Hematopoietic multipotent progenitor cell treated with erythropoietin and hydrocortisone succinate and interleukin-3 and kit ligand, for 4 days (in vitro differentiated cells): ENCODE data around the gene DLG5.

ENCODE experiments used
- DNase-seq: peaks from one replicate; pipeline ENCODE4 v3.0.0-alpha.2; 2015

The DLG5 gene

DNA sequence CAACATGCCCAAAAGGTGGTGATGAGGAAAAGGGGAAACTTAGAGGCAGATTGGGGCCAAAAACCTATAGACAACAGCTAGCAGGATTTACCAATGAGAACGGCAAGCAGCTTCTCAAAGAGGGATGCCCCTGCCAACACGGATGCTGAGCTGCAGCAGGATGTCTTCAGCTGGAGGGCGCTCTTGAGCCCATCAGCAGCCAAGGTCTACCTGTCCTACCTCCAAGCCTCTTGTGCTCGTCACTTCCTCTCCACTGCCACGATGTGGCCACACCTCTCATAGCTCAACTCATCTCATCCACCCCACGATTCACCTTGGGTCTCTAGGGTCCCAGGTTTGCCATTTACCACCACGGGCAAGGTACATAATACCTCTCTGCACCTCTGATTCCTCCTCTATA is 36.5 kb downstream of the DLG5 start:
- DNase-seq = no peak

GRCh38 chr10:77889277-77889903 is 37.2 kb downstream of the DLG5 start:
- DNase-seq = no peak

DNA sequence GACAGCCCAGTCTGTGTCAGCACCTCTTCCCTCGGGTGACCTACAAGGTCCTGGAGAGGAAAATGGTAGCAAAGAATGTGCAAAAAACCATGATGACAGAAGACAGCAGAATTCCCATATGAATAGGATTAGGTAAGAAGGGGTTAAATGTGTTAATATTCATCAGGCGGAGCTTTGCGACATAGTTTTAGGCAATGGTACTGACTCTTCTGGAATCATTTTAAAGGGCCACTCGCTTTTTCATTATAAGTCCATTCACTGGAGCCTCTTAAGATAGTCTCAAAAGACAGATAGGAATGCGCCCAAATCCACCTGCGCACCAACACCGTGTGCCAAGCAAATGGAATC is 38.2 kb downstream of the DLG5 start:
- no peak for DNase-seq

GRCh38 chr10:77887631-77888355 is 38.8 kb downstream of the DLG5 start:
- peak; percentile 17 for DNase-seq

GRCh38 chr10:77886795-77887355 is 39.7 kb downstream of the DLG5 start:
- no peak for DNase-seq

DNA sequence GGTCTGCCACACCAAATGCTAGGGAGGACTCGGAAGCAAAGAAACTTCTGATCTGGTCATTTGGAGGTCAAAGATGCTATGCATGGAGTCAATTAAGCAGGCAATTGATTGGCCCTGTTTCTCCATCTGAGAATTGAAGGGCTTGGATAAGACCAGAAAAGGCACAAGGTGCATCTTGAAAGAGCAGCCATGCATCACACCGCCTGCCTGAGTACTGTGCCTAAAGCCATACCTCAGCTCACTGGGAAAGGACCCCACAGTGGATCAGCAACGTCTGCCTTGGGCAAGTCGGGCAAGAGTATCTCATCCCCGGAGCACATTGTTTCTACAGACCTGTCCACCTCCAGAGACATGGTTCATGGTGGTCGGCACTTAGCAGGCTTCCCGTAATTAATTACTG is 42.4 kb downstream of the DLG5 start:
- no peak for DNase-seq

GRCh38 chr10:77881636-77882035 is 44.9 kb downstream of the DLG5 start:
- no peak for DNase-seq

GRCh38 chr10:77881222-77881621 is 45.3 kb downstream of the DLG5 start:
- DNase-seq = no peak

DNA sequence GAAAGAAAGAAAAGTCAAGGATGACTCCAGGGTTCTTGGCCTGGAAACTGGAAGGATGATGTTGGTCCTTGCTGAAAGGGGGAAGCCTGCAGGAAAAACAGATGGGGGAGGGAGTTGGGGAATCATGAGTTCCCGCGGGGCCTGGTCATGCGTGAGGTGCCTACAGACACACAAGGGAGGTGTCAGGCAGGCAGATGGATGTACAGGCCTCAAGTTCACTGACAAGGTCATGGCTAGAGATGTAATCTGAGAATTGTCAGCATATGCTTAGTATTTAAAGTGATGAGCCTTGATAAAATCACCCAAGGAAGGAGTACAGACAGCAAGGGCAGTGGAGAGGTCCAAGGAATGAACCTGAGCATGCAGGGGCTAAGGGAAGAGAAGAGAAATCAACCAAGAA is 46.8 kb downstream of the DLG5 start:
- no peak for DNase-seq

DNA sequence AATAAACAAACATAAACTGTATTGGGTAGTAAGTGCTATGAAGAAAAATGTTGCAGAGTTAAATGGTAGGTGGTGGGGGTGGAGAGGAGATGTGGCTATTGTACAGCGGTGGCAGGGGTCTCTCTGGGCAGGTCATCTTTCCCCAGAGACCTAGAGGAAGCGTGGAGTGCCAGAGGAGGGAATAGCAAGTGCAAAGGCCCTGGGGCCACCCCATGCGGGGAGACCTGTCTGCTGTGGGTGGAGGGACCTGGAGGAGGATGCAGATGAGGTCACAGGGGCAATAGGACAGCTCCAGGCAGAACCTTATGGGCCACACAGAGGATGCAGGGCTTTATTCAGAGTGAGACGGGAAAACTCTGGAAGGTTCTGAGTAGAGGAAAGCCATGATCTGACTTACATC is 47.5 kb downstream of the DLG5 start:
- DNase-seq = no peak

DNA sequence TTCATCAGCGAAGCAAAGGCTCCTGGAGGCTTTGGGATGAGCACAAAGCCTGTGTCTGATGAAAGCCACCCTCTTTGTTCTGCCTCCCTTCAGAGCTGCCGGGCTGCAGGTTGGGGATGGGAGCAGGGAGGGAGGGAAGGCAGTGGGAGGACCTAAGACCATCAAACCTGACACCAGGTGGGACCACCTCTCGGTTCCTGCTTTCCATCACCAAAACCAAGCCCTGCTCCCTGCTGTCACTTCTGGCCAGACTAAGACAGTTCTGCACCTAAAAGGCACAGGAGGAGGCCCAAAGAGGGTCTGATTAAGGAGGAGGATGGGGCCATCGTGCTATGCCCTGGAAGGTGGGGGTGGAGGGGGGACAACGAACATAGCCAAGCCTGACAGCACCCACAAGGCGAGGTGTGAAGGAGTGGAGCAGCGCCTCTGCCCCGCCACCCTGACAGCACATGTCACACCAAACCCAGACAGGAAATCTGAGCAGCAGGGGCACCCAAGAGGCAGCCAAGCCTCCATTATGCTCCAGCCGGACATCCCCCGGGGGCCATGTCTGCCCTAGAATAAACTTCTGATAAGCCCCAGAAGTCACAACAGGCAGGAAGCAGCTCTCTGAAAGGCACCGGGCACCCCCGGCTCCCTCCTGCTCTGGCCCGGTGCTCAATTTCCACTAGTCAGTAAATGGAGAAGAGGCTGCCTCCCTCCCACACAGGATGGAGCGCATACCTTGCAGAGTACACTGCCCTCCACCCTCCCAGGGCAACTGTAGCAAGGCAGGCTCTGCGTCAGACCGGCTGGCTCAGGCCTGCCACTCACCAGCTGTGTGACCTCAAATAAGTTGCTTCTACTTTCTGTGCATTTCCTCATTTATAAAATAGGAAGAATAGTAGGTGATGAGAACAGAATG is 48.9 kb downstream of the DLG5 start:
- peak; percentile 60 for DNase-seq

- DNase-seq = no peak
Observed at GRCh38 chr10:77875730-77876129, 50.8 kb downstream of the DLG5 start.

DNA sequence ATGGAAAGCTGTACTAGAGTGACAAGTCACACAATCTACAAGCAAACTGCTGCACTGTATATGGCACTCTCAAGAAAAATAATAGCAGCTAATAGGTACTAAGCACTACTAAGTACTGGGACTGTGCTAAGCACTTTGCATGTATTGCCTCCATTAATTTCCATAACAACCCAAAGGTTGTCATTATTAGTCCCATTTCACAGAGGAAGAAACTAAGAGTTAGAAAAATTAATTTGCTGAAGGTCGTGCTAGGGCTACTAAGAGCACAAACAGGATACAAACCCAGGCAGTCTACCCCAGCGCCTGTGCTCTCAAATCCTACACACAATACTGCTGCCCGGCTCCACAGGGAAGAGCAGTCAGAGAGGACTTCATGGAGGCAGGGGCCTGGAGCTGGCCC is 51.7 kb downstream of the DLG5 start:
- no peak for DNase-seq

- peak; percentile 52 for DNase-seq
Observed at GRCh38 chr10:77873536-77874380, 52.8 kb downstream of the DLG5 start.

DNA sequence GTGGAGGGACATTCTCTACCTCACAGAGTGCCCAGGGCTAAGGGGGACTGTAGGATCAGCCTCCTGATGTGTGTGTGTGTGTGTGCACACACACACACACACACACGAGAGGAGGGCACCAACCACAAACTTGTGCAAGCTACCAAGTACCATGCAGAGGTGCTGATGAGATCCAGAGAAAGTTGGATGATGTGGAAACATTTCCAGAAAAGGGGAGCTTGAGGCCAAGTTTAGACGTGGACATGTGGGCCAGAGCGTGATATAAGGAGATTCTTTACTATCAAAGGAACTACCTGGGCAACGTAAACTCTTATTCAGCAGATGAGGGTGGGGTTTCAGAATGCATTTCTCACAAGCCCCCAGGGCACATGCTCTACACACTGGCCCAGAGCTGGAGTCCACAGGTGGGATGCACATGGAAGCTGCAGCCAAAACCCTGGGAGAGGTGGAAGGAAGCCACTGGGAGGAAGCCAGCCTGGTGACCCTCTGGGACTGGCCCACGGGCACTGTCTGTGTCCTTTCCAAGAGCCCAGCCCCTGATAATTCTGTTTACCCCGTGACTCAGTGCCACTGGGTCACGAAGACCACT is 53.5 kb downstream of the DLG5 start:
- no peak for DNase-seq

GRCh38 chr10:77872151-77872946 is 54.2 kb downstream of the DLG5 start:
- DNase-seq = no peak

DNA sequence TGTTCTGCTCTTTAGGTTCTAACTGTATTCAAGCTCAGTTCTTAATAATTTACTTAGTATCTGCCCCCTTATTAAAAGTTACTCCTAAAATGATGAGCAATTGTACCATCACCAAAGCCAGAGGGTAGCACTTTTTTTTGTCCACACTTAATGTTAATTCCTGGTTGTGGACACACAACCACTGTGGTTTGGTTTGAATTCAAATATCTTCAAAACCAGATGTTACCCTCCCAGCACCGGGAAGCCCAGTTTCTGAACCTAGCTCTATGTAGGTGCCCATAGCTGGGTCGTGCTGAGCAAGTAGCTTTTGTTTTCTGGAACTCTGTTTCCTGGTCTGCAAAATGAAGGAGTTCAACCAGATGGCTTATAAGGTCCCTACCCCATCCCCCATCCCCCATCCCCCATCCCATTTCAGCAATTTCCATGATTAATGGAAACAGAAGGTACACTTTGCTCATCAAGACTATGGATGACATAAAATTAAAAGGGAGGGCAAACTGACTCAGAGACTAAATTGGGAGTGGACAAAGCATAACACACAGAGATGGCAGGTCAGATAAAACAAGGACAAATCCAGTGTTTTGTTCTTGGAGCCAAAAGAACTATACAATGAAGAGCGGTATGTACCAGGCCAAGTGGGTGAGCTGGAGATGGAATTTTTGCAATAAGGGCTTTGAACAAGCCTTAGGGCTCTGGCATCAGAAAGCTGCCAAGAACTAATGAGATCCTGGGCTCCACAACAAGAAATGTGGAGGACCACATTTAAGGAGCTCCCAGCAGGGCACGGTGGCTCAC is 56.7 kb downstream of the DLG5 start:
- no peak for DNase-seq

- DNase-seq = no peak
Observed at GRCh38 chr10:77868523-77868922, 58.0 kb downstream of the DLG5 start.

- DNase-seq = no peak
Observed at GRCh38 chr10:77867124-77867719, 59.3 kb downstream of the DLG5 start.

- no peak for DNase-seq
Observed at GRCh38 chr10:77866598-77866997, 60.0 kb downstream of the DLG5 start.
